Activated naive CD4-positive, alpha-beta T cell treated with anti-CD3 and anti-CD28 coated beads, Interleukin-2, amount 50 U/mL, for 72 hours (primary cell): ENCODE results near the gene FDX2. TPM values are rescaled to one million over a fixed set of nuclear protein-coding genes. Genes with fewer than 3 reads are reported as not detected.

ENCODE experiments used
- ATAC-seq, 2 donors: fragments of 150-1000 bp; cut with Tn5 transposase; 2 replicates each; pipeline ENCODE4 v1.10.0; 2021; ENCODE audit warnings: mild to moderate bottlenecking in 2 of 2, moderate library complexity in 2 of 2
- DNase-seq, 2 donors: peaks; one replicate each; pipeline ENCODE4 v3.0.0; 2021 to 2022; ENCODE audit warnings: low spot score in 2 of 2
- H3K27ac Mint-ChIP-seq, 2 donors: one replicate each; pipeline ENCODE4 v1.8.0; 2022; ENCODE audit warnings: mild to moderate bottlenecking in 2 of 2, mixed read lengths in 2 of 2
- H3K36me3 Mint-ChIP-seq, 2 donors: one replicate each; pipeline ENCODE4 v1.8.0; 2022; ENCODE audit warnings: mixed read lengths in 2 of 2
- H3K9me3 Mint-ChIP-seq, 2 donors: one replicate each; pipeline ENCODE4 v1.8.0; 2022; ENCODE audit warnings: mixed read lengths in 2 of 2
- total RNA-seq, 2 donors: library from RNA; stranded (reverse); gene quantifications; one replicate each; pipeline ENCODE4 v1.2.3, GENCODE V29; 2022

FDX2 gene
- total RNA-seq, 2 donors from 2014 or later: 8.1 to 16.7 TPM

DNA sequence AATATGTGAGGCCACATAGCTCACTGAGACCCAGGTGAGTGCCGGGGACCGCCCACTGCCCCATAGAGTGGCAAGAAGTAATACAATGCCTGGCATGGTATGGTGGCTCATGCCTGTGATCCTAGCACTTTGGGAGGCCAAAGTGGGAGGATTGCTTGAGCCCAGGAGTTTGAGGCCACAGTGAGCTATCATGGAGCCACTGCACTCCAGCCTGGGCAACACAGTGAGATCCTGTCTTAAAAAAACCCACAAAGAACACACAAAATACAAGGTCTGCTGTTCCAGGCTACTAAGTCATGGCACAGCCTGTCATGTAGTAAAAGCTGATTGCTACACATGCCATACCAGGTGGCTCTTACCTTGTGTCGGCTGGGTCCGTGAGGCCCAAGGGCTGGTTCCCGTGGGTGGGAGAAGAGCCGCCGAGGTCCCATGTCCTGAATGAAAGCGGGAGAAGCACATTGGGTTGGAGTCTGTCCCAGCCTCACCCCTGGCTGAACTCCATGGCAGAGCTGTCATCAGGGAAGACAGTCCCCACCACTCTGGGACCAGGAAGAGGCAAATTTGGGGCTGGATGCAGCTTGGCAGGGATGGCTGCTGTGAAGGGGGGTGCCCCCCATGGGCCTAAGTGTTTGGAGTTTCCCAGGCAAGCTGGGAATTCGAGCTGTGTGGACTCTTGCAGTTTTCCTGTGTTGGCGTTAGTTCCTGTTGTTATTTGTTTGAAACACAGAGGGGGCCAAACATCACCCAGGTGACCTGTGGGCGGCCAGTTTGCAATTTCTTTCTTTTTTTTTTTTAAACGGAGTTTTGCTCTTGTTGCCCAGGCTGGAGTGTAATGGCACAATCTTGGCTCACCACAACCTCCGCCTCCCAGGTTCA lies 3.2 kb upstream of the FDX2 start:
- H3K27ac Mint-ChIP-seq: peak overlapping the region in 1 of 2 donors; percentile 55
- ATAC-seq: no peak

DNA sequence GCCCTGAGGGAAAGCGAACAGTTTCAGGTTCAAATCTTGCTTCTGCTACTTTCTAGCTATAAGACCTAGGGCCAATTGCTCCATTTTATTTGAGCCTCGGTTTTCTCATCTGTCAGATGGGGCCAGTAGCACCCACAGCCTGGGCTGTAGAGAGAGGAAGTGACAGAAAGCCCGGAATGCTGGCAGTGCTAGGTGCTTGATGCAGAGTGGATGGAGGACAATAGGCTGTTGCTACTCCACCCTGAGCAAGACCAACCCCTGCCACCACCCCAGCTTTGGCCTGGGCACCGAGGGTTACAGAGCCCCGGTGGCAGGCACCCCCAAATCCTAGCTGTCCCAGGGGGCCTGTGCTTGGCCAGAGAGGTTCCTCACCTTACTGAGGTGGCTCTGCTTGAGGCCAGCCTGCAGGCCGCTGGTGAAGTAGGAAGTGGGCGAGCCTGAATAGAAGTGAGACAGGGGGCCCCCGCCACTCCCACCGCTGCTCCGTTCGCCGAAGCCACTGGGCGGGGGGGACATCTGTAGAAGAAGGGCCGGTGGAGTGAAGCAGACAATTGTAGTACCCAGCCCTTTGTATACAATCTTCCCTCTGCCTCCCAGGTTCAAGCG lies 2.1 kb upstream of the FDX2 start:
- Mint-ChIP-seq H3K27ac (no peak overlapping the region), H3K9me3 (no peaks in the 10 kb centered on the region), H3K36me3 (peaks cover 11 to 24% of the 10 kb centered on the region in 2 donors)
- DNase-seq: no peak
- no peak for ATAC-seq

More for the DNA sequence above, 3.2 kb upstream of the FDX2 start:
- H3K36me3 Mint-ChIP-seq: peaks cover 7 to 24% of the 10 kb centered on the region in 2 donors
- DNase-seq: no peak
- H3K9me3 Mint-ChIP-seq: no peaks in the 10 kb centered on the region

DNA sequence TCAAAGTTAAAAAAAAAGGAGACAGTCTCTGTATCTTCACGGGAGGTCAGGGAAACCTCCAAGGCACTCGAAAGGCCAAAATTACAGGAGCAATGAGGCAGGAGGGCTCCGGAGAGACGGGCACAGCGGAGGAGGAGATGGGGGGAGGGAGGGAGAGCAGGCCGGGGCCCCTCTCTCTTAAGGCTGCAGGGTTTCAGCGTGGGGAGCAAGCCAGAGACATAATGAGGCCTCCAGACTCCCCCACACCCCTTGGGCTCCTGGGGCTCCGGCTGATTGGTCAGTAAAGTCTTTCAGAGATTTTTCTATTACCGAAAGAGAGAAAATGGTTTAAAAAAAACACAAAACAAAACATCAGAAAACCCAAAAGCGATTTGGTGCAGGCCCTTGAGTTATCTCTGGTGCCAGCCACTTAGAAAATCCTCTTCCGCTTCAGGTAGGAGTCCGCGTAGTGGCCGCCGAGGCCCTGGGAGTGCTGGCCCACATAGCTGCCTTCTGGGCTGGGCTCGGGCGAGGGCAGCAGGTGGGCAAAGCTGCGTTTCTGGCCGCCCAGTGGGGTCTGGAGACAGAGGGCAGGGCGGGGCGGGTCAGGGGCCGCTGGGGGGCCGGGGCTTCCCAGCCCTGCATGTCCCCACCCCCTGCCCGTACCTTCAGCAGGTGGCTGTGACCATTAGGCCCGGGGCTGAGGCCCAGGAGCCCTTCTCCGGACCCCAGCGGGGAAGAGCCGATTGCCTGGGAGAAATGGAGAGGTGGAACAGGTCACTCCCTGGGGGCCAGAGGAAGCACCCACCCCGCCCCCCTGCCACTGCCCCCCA lies 1.4 kb upstream of the FDX2 start:
- DNase-seq (no peak), ATAC-seq (no peak)
- Mint-ChIP-seq H3K9me3 (no peaks in the 10 kb centered on the region), H3K36me3 (peaks cover 11 to 24% of the 10 kb centered on the region in 2 donors), H3K27ac (no peak overlapping the region)

GRCh38 chr19:10316229-10317044 lies 622 bp upstream of the FDX2 start:
- no peak for DNase-seq
- H3K9me3 Mint-ChIP-seq: no peaks in the 10 kb centered on the region
- peak overlapping the region; percentile 65 to 93 for H3K27ac Mint-ChIP-seq
- peaks cover 11 to 24% of the 10 kb centered on the region in 2 donors for H3K36me3 Mint-ChIP-seq
- ATAC-seq: peak in 1 of 2 donors; percentile 13

DNA sequence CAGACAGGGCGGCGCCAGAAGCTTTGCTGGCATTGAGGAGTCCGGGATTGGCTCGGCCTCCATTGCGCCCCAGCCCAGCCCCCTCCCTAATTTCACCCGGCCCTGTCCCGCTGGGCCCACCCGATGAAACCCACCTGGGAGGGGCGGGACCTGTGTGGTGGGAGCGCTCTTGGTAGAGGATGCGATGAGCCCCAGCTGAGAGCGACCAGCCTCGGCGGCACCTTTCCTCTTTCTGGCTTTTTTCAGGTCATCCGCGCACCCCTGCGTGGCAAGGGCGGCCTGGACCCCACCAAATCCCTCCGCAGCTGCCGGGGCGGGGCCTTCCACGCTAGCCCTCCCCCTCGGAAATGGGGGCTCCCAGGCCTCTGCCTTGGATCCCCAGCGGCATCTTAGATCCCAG lies 6.4 kb downstream of the FDX2 start, which contains the start of gene ZGLP1:
Gene ZGLP1, minus strand, starts transcription at position 393 of the 400 bp plus-strand sequence.
- Mint-ChIP-seq H3K9me3 (no peaks in the 10 kb centered on the region), H3K27ac (no peak within 1 kb of the TSS), H3K36me3 (peaks cover 0 to 8% of the 10 kb centered on the region in 2 donors)
- no peak for DNase-seq
- no peak for ATAC-seq

DNA sequence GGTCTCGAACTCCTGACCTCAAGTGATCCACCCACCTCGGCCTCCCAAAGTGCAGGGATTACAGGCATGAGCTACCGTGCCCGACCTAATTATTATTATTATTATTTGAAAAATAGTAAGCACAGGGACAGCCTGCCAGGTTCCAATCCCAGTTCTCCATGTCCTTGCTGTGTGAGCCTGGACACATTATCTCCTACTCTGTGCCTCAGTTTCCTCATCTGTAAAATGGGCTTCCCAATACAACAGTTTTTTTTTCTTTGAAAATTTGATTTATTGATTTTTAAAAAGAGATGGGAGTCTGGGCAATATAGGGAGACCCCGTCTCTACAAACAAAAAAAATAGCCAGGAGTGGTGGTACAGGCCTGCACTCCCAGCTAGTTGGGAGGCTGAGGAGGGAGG lies 9.5 kb downstream of the FDX2 start:
- H3K27ac Mint-ChIP-seq: no peak overlapping the region
- DNase-seq (no peak), ATAC-seq (no peak)
- H3K36me3 Mint-ChIP-seq: peaks cover 0 to 4% of the 10 kb centered on the region in 2 donors
- no peaks in the 10 kb centered on the region for H3K9me3 Mint-ChIP-seq

- H3K27ac Mint-ChIP-seq: peak overlapping the region in 1 of 2 donors; percentile 77
- ATAC-seq (no peak), DNase-seq (no peak)
- H3K9me3 Mint-ChIP-seq: no peaks in the 10 kb centered on the region
- H3K36me3 Mint-ChIP-seq: peaks cover 0 to 4% of the 10 kb centered on the region in 2 donors
These were observed 10.5 kb downstream of the FDX2 start for GRCh38 chr19:10305139-10305806.

DNA sequence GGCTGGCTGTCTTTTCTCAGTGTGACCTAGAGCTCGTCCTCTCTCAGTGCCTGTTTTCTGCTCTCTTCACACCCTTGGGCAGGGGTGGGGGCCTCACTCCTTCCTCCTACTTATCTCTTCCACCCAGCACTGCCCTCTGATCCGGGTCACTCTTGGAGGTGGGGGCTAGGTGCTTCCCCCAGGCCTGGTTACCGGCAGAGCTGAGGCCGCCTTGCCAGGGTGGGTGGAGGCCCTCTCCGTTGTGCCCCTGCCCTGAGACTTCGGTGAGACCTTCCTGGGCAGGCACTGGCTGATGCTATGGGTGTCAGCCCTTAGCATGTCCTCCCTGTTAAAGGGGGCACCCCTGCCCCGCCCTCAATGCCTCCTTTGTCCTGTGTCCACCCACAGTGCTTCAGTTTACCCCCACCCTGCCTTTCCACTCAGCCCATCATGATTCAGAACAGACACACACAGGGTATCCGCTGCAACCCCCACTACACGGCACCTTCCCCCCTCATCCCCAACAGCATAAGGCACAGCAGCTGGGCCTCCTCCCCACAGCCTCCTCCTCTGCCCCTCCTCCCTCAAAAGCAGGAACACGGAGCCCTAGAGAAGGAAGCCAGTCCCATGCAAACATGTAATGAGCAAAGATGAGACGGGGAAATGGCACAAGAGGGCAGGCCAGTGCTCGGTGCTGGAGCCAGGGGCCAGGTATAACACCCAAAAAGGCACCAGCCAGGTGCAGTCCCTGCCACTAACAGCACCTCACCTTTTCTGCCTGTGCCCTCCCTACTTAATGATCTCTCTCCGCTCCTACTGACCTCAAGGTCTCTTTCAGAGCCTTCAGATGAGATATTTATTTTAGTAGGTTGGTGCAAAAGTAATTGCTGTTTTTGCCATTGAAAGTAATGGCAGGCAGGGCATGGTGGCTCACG lies 16.0 kb downstream of the FDX2 start:
- ATAC-seq: no peak
- Mint-ChIP-seq H3K27ac (peak overlapping the region in 1 of 2 donors; percentile 9), H3K36me3 (peaks cover 4 to 6% of the 10 kb centered on the region in 2 donors), H3K9me3 (no peaks in the 10 kb centered on the region)
- no peak for DNase-seq

- no peak for DNase-seq
- Mint-ChIP-seq H3K9me3 (no peaks in the 10 kb centered on the region), H3K27ac (no peak overlapping the region), H3K36me3 (peaks cover 10 to 14% of the 10 kb centered on the region in 2 donors)
- no peak for ATAC-seq
These were observed 19.8 kb downstream of the FDX2 start for GRCh38 chr19:10295847-10296591.

- peak; percentile 52 to 62 for ATAC-seq
- H3K27ac Mint-ChIP-seq: no peak overlapping the region
These were observed 20.4 kb downstream of the FDX2 start for GRCh38 chr19:10295305-10295846.

DNA sequence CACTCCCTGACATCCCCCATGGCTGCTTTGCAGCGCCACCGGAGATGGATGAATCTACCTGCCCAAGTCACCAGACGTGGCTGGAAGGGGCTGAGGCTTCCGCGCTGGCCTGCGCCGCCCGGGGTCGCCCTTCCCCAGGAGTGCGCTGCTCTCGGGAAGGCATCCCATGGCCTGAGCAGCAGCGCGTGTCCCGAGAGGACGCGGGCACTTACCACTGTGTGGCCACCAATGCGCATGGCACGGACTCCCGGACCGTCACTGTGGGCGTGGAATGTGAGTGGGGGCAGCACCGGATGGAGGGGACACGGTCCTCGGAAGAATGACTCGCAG lies 21.5 kb downstream of the FDX2 start:
- Mint-ChIP-seq H3K9me3 (no peaks in the 10 kb centered on the region), H3K36me3 (peaks cover 10 to 14% of the 10 kb centered on the region in 2 donors), H3K27ac (no peak overlapping the region)
- no peak for DNase-seq
- ATAC-seq: no peak

More at GRCh38 chr19:10295305-10295846, 20.4 kb downstream of the FDX2 start:
- peak in 1 of 2 donors; percentile 59 for DNase-seq
- H3K9me3 Mint-ChIP-seq: no peaks in the 10 kb centered on the region
- peaks cover 10 to 14% of the 10 kb centered on the region in 2 donors for H3K36me3 Mint-ChIP-seq

DNA sequence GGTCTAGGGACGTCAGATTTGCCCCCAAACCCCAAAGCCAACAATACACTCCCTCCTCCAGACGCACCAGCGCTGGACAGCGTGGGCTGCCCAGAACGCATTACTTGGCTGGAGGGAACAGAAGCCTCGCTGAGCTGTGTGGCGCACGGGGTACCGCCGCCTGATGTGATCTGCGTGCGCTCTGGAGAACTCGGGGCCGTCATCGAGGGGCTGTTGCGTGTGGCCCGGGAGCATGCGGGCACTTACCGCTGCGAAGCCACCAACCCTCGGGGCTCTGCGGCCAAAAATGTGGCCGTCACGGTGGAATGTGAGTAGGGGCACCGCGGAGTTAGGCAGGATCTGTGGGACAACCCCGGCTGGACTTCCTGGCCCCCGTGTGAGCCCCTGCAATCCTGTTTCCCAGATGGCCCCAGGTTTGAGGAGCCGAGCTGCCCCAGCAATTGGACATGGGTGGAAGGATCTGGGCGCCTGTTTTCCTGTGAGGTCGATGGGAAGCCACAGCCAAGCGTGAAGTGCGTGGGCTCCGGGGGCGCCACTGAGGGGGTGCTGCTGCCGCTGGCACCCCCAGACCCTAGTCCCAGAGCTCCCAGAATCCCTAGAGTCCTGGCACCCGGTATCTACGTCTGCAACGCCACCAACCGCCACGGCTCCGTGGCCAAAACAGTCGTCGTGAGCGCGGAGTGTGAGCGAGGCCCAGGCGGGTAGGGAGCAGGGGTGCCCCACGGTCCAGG lies 22.0 kb downstream of the FDX2 start:
- DNase-seq: no peak
- H3K27ac Mint-ChIP-seq: no peak overlapping the region
- peaks cover 10 to 14% of the 10 kb centered on the region in 2 donors for H3K36me3 Mint-ChIP-seq
- no peak for ATAC-seq
- no peaks in the 10 kb centered on the region for H3K9me3 Mint-ChIP-seq

DNA sequence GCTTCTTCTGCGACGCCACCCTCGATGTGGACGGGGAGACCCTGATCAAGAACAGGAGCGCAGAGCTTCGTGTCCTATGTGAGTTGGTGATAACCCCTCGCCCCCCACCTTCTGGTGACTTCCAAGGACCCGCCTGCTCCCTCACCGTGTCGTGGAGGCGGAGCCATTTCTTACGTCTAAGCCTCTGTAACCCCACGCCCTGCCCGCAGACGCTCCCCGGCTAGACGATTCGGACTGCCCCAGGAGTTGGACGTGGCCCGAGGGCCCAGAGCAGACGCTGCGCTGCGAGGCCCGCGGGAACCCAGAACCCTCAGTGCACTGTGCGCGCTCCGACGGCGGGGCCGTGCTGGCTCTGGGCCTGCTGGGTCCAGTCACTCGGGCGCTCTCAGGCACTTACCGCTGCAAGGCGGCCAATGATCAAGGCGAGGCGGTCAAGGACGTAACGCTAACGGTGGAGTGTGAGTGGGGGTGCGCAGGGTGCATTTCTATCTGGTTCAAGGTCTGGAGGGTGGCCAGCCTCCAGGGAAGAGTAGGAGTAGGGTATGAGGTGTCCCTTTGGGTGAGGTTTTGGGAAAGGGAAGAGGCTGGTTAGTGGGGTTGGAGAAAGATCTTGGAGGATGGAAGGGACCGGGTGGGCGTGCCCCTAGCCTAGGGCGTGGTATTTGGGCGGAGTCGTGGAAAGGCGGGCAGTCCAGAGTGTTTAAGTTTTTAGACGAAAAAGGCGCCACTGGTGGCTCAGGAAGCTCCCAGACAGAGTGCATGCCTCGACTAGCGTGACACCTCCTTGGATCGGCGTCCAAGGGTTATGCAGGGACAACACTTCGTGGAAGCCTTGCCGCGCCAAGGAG lies 22.8 kb downstream of the FDX2 start:
- DNase-seq: no peak
- Mint-ChIP-seq H3K36me3 (peaks cover 10 to 14% of the 10 kb centered on the region in 2 donors), H3K9me3 (no peaks in the 10 kb centered on the region), H3K27ac (peak overlapping the region in 1 of 2 donors; percentile 75)
- no peak for ATAC-seq
